Activated CD4-positive, alpha-beta T cell treated with anti-CD3 and anti-CD28 coated beads for 24 hours (primary cell): ENCODE results near the gene MAN1C1.
"Not testable (repeated sequence)": the region's sequence is repeated elsewhere in the genome, so short reads cannot be mapped to it uniquely, and the experiment has no call there.

ENCODE experiments used
- DNase-seq, 2 donors: peaks; one replicate each; pipeline ENCODE4 v3.0.0-alpha.2; 2020; ENCODE audit warnings: low read depth in 2 of 2

Gene MAN1C1

DNA sequence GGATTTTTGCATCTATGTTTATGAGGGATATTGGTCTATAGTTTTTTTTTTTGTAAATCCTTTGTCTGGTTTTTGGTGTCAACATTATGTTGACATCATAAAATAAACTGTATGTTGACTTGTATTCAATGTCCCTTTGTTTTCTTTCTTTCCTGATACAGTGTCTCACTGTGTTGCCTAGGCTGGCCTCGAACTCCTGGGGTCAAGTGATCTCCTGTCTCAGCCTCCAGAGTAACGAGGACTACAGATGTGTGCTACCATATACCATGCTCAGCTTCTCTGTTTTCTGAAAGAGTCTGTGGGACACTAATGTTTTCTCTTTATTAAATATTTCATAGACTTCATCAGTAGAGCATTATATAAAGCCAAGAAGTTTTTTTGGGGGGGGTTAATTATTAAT is 18.3 kb downstream of the MAN1C1 start:
- DNase-seq, result no peak

DNA sequence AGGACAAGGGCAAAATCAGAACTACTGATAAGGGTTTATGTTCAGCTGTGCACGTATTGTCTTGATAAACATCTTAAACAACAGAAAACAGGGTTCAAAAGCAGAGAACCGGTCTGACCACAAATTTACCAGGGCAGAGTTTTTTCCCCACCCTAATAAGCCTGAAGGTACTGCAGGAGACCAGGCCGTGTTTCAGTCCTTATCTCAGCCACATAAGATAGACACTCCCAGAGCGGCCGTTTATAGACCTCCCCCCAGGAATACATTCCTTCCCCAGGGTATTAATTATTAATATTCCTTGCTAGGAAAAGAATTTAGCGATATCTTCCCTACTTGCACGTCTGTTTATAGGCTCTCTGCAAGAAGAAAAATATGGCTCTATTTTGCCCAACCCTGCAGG is 19.6 kb downstream of the MAN1C1 start:
- DNase-seq, result not testable (repeated sequence)

DNA sequence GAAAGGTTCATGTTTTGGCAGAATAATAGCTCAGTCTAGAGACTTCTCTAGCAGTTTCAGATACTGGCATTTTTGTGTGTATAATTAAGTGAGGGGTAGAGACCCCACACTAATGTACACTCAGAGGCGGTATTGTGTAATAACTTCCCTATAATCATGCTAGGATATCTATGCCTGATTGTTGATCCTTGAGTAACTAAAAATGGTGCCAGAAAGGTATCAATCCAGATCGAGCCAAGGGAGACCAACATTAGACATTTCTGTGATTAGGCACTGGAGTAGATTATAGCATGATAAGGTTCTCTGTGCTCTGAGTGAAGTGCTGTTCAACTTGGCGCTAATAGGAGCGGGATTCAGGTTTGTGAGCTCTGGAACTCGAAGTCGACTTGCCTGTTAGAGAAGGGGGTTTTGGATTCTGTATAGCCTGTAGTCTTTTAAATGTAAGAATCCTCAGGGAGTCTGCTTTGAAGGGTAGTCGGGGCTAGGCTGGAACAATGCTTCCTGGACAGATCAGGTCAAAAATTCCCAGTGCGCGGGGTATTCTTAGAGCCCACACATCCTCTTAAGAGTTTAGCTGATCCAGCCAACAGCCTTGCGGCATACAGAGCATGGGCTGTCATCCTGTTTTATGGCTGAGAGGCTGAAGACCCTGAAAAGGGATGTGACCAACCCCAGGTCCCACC is 24.2 kb downstream of the MAN1C1 start:
- no peak for DNase-seq

DNA sequence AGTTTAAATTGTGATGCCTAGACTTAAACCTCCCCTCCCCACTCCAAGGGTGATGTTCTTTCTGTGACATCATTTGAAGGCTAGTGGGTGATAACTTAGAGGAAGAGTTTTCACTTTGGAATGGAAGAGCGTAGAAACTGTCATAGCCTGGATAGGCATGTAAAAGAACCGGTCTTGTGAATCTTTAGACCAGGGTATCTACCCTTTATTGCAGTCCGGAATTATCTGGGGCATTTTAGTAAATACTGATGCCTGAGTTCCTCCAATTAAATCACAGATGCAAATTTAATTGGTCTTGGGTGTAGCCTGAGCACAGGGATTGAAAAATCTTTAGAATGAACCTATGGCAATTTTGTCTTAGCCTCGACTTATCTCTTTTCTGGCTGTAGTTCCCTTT is 24.7 kb downstream of the MAN1C1 start:
- DNase-seq, result no peak

DNA sequence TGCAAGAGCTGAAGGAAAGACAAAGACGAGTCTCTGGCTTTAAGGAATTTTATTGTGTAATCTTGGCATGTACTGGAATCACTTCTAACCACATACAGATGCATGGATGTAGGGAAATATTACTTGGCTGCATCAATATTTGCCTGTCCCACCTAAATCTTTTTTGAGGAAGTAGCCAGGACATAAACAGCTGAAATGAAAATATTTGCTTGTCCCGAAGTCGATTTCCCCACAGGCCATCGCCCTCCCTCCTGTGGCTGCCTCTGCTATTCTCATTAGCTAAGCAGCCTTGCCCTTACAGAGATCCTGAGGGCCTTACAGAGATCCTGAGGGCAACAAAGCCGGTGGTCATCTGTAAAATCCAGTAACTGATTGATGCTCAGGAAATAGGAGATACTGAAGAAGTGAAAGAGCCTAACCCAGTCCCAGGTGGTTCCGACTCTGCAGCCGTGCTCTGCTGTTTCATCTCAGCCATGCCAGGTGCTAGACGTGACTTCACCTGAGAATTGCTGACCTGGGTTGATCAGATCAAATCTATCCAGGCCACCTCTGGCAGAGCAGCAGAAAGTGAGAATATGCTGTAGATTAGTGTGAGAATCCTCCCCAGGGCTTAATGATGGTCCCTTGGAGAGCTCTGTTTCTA is 25.5 kb downstream of the MAN1C1 start:
- DNase-seq, result no peak

DNA sequence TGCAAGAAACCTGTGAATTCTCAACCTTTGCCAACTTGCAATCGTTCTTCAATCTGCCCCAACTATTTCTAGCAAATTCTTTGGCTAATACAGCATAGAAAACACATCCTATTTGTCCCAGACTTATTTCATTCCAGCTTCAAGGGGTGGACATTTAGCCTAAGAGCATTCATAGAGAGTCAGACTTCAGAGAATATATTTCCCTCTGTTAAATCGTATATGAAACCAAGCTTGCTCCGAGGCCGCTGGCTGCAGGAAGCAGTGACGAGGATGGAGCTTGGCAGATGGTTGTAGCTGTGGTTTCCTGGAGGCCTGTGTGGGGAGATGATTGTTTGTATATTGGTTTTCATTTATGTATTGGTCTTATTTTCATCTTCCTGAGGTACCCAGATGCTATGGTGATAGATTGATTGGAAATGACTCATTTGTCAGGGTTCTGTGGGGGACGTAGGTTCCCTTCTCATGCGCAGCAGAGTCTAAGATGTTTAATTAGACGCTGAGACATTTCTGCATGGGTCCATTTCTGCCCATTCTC is 26.1 kb downstream of the MAN1C1 start:
- DNase-seq, result peak in 1 of 2 donors; percentile 50

DNA sequence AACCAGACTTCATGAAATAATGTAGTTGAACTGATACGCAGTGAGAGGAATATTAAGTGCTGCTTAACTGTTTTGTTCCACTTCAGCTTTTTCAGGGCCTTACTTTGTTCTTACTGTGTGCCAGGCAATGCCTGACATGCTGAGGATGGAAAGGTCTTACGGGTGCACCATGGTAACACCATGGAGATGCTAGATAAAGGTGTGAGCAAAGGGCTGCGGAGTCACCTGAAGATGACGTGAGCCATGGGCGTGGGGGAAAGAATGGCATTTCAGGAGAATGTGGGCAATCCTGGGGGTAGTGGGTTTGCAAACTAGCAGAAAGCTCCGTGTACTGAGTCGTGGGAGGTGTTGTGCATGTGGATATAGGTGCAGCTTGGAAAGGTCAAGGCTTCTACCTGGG is 27.3 kb downstream of the MAN1C1 start:
- DNase-seq, result no peak

DNA sequence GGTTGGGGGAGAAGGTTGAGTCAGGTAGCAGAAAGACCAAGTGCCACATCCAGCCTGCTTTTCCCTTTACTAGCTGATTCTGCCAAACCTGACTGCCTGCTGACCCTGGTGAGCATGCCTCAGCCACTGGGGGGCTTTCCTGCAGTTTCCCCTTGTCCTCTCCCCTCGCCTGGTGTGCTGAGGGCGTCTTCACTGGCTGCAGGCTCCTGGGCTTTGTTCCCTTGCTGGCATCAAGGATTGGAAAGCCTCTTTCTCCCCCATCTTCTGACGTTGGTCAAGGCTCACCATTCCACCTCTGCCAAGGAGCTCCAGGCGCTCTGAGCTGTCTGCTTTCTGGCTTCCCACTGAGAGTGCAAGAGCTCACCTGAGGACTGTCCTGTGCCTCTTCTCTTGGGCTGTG is 28.4 kb downstream of the MAN1C1 start:
- DNase-seq, result no peak

DNA sequence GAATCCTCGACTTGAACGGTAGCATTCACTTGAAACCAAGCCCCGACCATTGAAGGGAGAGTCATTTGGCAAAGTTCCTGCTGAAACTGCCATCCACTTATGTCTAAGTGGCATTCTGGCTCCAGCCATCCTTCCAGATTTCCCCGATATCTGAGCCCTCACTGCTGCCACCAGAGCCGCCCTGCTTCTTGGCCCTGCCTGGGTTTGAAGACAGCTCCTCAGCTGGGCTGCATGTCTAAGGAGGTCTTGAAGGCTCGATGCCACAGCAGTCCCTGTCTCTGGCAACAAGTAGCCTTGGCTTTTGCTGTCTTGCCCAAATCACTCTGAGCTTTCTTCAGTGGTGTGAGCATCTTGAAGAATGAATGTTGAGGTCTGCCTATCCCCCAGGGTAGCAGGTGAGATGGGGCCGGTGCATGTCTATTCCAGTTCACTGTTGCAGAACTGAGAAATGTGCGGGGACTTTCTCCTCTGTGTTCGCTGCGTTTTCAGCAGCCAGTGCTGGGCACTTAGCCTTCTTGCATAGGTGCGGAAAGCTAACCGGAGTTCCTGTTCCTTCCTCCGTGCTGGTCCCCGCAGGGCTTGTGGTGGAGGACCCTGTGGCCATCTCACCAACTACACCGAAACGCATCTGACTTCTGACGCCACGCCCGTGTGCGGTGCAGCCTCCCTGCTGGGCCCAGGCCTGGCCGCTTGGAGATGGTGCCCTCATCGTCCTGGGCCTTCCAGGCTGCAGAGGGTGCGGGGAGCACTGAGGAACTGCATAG is 29.2 kb downstream of the MAN1C1 start:
- no peak for DNase-seq

DNA sequence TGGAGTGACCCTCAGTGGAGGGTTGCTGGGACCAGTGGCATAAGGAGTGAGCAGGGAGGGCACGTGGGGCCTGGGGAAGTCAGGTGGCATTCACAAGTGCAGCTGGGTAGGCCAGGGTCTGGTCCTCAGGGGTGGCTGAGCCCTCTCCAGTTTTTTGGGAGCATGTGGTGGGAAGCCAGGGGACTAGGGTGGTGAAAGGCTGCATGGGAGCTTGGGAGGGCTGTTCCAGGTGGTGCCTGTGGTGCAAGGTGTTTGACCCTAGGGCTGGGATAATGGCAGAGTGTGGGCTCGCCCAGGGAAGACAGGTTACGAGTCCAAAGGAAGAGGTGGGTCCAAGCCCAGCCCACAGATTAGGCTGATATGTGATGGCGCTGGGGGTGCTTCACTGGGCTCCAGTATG is 30.5 kb downstream of the MAN1C1 start:
- DNase-seq, result no peak

DNA sequence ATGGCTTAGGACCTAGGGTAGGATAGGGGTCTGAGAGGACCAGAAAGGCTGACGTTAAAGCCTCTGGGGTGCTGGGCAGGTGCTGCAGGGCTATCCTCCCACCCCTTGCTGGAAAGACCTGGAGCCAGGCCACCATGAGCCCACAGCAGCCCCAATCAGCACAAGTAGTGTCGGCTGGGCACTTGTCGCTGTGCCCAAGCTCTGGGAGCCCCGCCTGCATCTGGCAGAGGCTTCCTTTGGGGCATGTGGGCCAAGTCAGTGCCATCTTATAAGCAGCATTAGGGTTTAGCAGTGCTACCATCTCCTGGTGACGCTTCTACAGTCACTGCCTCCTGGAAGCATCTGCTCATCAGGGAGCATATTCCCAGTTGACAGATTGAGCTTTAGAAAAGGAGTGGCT is 31.3 kb downstream of the MAN1C1 start:
- DNase-seq, result no peak

DNA sequence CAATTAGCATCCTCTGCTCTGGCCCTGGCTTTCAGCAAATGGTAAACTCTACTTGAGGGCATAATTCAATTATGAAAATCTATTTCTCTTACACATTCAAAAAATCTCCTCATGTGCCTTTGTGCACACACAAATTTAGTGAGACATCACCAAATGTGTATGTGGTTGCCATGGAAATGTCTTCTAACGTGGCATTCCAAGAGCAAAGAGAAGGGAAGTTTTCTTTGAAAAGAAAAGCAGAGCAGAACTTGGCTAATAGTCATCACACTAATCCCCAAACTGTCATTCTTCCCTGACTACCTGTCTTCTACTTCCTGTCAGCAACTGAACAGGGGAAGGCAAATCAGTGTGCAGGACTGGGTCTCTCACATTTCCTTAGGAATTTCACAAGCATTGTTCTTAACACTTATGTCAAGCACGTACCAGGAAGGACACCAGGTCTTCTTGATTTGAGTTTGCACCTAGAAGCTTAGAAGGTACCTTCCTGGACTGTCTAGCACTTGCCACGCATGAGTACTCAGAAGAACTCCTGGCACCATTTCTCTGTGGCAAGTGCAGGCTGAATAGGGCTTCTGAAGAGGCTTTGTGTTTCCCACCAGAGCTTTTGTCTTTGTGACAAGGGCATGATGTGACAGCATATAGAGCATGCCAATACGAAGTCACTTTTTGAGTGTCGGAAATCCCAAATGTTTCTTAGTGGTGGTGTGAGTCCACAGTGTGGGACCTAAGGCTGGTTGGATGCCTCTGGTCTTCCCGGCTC is 32.3 kb downstream of the MAN1C1 start:
- DNase-seq, result no peak

DNA sequence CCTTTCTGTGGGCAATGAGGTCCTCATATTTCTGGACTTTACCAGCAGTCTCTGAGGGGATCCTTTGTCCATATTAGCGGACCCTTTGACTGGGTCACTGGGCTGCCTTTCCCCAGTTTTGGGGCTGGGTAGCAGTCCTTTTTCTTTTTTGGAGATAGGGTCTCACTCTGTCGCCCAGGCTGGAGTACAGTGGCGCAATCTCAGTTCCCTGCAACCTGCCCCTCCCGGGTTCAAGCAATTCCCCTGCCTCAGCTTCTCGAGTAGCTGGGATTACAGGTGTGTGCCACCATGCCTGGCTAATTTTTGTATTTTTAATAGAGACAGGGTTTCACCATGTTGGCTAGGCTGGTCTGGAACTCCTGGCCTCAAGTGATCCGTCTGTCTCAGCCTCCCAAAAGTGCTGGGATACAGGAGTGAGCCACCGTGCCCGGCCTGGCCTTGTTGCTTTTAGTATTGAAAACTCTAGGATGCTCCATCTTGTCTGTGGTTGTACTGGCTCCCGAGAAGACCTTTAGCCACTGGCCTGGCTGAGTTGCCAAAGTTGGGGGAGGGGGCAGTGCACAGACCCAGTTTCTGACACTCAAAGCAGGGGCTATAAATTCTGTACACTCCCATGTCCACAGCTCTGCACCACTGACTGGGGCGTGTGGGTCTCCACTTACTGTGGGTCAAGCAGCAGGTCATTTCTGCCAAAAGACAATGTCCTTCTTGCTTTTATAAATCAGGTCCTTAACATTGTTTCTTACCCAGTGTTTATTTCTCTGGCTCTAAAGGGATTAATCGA is 33.1 kb downstream of the MAN1C1 start:
- DNase-seq, result no peak

DNA sequence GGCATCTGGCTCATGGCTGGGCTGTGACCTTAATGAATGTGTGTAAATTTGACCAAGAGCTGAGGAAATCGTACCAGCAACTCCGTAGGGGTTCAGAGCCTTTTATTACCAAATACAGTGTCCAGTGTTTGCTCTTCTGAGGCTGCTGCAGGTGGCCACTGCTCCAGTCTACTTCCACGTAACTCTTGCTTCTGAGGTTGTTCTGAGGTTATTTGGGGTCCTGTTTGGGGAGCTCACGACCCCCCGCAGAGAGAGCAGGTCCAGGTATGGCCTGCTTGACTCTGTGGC is 33.6 kb downstream of the MAN1C1 start:
- no peak for DNase-seq

DNA sequence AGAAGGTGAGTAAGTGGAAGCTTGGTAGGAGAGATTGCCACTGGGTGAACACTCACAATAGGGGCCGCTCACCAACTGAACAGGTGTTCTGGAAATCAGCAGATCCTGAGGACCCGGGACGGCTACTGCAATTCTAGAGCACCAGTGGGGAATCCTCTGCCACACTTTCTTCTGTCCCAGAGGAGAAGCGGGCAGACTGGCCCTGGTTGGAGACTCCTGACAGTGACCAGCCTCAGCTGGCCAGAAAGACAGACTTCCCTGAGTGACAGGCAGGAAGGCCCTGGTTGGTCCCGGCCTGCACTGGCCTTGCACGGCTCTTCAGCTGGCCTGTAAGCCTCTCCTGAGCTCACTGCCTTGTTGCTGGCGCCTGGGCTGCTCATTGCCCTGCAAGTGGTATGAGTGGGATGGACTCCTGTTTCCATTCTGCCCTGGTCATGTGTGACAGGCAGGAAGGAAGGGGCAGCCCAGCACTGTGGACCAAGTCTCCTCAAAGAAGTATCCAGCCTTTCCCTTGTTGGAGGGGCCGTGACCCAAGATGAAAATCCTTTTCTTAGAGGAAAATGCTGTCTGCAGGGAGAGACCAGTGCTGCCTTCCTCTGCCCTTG is 34.5 kb downstream of the MAN1C1 start:
- DNase-seq, result no peak

DNA sequence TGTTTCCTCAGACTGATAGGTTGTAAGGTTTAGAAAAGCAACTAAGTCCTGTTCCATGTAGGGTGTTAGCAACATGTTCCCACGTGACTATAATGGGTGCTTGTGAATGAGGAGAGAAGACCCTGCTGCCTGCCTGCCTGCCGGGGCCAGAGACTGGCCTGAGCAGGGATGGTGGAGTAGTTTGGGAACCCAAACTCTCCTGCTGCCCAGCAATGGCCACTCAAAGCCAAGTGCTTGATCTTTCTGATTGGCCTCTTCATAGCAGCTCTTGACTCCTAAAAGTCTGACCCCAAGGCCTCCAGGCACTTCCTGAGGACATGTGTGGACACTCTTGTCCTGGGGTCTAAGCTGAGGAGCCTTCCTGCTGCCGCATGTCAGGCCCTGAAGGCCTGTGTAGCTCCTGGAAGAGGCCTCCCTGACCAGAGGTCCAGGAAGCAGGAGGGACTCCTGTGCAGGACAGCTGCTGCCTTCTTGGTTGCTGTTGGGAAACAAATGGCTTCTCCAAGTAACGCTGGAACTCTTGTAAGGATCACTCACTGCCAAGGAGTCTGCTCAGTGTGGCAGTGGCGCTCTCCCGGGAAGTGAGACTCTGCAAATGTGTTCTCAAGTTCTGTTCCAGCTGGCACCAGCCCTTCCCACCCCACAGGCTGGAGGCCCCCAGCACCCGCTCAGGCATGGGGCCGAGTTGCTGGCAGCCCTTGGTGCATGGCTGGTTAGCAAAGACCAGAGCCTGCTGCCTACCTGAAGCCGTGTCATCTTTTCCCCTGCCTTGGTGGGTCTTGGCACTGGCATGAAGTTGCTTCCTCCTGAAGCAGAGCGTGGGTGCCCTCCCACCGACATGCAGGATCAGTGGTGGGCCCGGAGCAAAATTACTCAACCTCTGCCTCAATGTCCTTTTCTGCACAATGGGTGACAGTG is 35.5 kb downstream of the MAN1C1 start:
- no peak for DNase-seq

DNA sequence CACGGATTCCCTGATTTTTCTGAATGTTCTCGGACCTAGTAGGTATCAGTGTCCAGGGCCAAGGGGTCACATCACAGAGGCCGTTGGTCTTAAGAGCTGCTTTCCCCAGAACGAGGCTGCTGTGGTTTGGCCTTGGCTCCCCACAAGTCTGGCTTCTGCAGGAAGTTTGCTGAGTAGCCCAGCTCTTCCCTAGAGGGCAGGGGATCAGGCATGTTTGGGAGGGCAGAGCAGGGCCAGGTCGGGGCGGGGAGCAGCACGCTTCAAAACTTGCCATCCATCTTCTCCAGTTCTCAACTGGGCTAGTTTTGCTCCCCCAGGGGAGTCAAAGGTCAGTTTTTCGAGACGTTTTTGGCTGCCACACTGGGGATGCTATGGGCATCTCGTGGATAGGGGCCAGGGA is 37.0 kb downstream of the MAN1C1 start:
- DNase-seq, result no peak

DNA sequence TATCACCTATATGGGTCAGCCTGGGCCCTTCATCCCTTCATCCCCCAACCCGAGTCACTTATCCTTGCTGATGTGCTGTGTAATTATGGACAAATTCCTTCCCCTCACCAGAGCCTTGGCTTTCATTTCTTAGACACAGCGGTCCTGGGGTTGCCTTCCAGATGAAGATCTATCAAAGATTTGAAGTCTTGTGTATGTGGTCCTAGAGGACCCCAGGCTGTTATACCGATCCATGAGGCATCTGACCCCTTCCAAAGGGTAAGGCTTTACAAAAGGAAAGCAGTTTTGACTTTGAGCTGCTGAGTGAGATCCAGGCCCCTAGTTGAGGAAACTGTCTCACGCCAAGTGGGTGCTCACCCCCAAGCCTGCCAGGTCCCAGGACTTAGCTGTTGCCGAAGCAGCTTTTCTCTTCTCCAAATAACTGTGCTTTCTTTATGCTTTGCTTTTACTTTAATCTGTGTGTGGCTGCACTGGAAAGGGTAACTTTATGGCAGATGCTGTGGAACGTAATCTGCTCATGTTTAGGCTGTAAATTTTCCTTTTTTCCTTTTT is 37.6 kb downstream of the MAN1C1 start:
- no peak for DNase-seq

DNA sequence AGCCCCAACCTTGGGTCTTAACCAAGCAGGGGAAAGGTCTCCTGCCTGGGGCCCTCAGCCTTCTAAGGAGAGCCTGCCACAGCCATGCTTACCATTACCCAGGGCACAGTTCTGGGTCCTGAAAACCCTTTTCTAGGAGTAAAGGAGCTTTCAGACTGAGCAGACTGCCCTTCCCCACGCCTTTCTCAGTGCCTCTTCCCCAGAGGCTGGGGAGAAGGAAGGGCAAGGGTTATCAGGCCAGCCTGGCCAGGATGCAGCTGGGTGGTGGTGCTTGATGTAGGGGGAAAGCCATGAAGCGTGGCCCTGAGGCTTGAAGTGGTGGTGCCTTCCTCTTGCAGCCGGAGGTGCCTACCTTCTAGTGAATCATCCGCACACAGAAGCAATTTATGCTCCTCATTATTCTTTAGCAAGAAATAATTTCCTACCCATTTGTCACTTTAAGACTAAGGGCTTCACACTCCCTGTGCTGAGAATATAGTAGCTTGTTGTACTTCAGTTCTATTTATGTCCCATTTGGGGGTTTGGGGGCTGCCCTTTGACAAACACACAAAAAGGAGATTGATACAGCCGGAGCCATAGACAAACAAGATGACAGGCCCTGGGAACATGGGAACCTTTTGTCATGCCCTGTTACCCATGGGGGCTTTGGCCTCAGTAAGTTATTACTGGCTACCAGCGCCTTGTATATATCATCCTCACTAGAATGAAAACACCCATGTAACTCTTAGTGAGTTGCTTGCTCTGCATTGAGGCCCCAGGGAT is 40.7 kb downstream of the MAN1C1 start:
- DNase-seq, result no peak
